Mucosa of descending colon (tissue), 3 donors: ENCODE measurements around the gene SDR9C7. TPM values are rescaled to one million over a fixed set of nuclear protein-coding genes. Genes with fewer than 3 reads are reported as not detected.
A peak's percentile ranks its signal among the peaks of the same experiment; 100 is the strongest.
"Not testable (repeated sequence)": the region's sequence is repeated elsewhere in the genome, so short reads cannot be mapped to it uniquely, and the experiment has no call there.

Experiments
- ATAC-seq: fragments of 200-7000 bp; cut with Tn5 transposase; one replicate; pipeline ENCODE4 v1.9.1; 2020; ENCODE audit warnings: mild to moderate bottlenecking, moderate library complexity
- DNase-seq, 3 donors: peaks; one replicate each; pipeline ENCODE4 v3.0.0-alpha.2; 2020
- H3K36me3 ChIP-seq: fragments of 200-600 bp; one replicate; pipeline ENCODE4 v1.8.0; 2021; ENCODE audit warnings: low read depth, mild to moderate bottlenecking
- H3K4me1 ChIP-seq: fragments of 200-600 bp; one replicate; pipeline ENCODE4 v1.8.0; 2021; ENCODE audit warnings: low read depth, mild to moderate bottlenecking
- H3K4me3 ChIP-seq: fragments of 200-600 bp; one replicate; pipeline ENCODE4 v1.8.0; 2021; ENCODE audit warnings: mild to moderate bottlenecking
- H3K9me3 ChIP-seq: fragments of 200-600 bp; one replicate; pipeline ENCODE4 v1.8.0; 2021; ENCODE audit warnings: mild to moderate bottlenecking
- CTCF ChIP-seq: fragments of 200-600 bp; IDR thresholded peaks from one replicate; pipeline ENCODE4 v1.8.0; 2022; ENCODE audit warnings: antibody characterized with exemption, mild to moderate bottlenecking
- intact Hi-C, 2 donors: fragments of 100-400 bp; cut with DNase I in 1 of 2; cut with micrococcal nuclease in 1 of 2; formaldehyde crosslinking; loops; one replicate each; pipeline versions ENCODE4 v1.11.0 to v1.11.1; 2022; cut with DNase I, micrococcal nuclease
- total RNA-seq, 3 donors: library from RNA; stranded (reverse); fragmentation: NEBNext Ultra II Directional in 2 of 3; extraction: Animal tissue kit (Norgen Biotek cat#: 25700) in 2 of 3; gene quantifications; one replicate each; pipeline versions ENCODE4 v1.2.1 to v1.2.4, GENCODE V29; 2021 to 2023
- donor health status: DM: no; HTN: no; CAD: no; lungs with moderate emphysema.
- donor health status: DM: no; HTN: no; CAD: no.
- donor health status: DM: no; HTN: yes; CAD: no.

SDR9C7 gene
- total RNA-seq, 3 donors from 2014 or later, result not detected

GRCh38 chr12:56978397-56979138 is 44.4 kb upstream of the SDR9C7 start:
- no peaks in the 10 kb centered on the region for H3K36me3 ChIP-seq
- ATAC-seq (no peak), DNase-seq (no peak)
- TF ChIP-seq CTCF, result no peak
- no peaks in the 10 kb centered on the region for H3K9me3 ChIP-seq
- intact Hi-C loops, result no loop called here
- no peaks in the 10 kb centered on the region for H3K4me1 ChIP-seq
- H3K4me3 ChIP-seq, result no peak overlapping the region

- intact Hi-C loops, H3K4me1 ChIP-seq: not testable (repeated sequence)
Observed at GRCh38 chr12:56977361-56977760, 43.2 kb upstream of the SDR9C7 start.

GRCh38 chr12:56974224-56974623 is 40.0 kb upstream of the SDR9C7 start:
- H3K9me3 ChIP-seq, H3K4me3 ChIP-seq, H3K36me3 ChIP-seq, H3K4me1 ChIP-seq, ATAC-seq, intact Hi-C loops, DNase-seq: not testable (repeated sequence)

More at GRCh38 chr12:56977361-56977760, 43.2 kb upstream of the SDR9C7 start:
- H3K36me3 ChIP-seq, DNase-seq, H3K9me3 ChIP-seq, ATAC-seq, H3K4me3 ChIP-seq: not testable (repeated sequence)

- H3K36me3 ChIP-seq, H3K4me1 ChIP-seq, DNase-seq, H3K9me3 ChIP-seq, ATAC-seq, H3K4me3 ChIP-seq, intact Hi-C loops: not testable (repeated sequence)
Observed at GRCh38 chr12:56968910-56969309, 34.7 kb upstream of the SDR9C7 start.

GRCh38 chr12:56965997-56966642 is 31.9 kb upstream of the SDR9C7 start:
- H3K4me3 ChIP-seq, ATAC-seq, H3K4me1 ChIP-seq, H3K36me3 ChIP-seq, intact Hi-C loops, H3K9me3 ChIP-seq: not testable (repeated sequence)
- peak in 1 of 3 donors; percentile 28 for DNase-seq

GRCh38 chr12:56965124-56965523 is 30.9 kb upstream of the SDR9C7 start:
- DNase-seq, ATAC-seq, H3K36me3 ChIP-seq, H3K9me3 ChIP-seq, H3K4me3 ChIP-seq, intact Hi-C loops, H3K4me1 ChIP-seq: not testable (repeated sequence)

- H3K9me3 ChIP-seq, ATAC-seq, H3K4me1 ChIP-seq, intact Hi-C loops, DNase-seq, H3K4me3 ChIP-seq, H3K36me3 ChIP-seq: not testable (repeated sequence)
Observed at GRCh38 chr12:56963557-56963956, 29.3 kb upstream of the SDR9C7 start.

- DNase-seq, H3K9me3 ChIP-seq: not testable (repeated sequence)
Observed at GRCh38 chr12:56962247-56962646, 28.0 kb upstream of the SDR9C7 start.

GRCh38 chr12:56958422-56958821 is 24.2 kb upstream of the SDR9C7 start:
- no peak for TF ChIP-seq CTCF
- no peaks in the 10 kb centered on the region for H3K36me3 ChIP-seq

More at GRCh38 chr12:56962247-56962646, 28.0 kb upstream of the SDR9C7 start:
- H3K36me3 ChIP-seq, H3K4me3 ChIP-seq, ATAC-seq, H3K4me1 ChIP-seq, intact Hi-C loops: not testable (repeated sequence)

More at GRCh38 chr12:56958422-56958821, 24.2 kb upstream of the SDR9C7 start:
- H3K4me1 ChIP-seq, result no peaks in the 10 kb centered on the region
- intact Hi-C loops, result no loop called here
- H3K4me3 ChIP-seq, result no peak overlapping the region
- no peak for DNase-seq
- H3K9me3 ChIP-seq, result peaks cover 9% of the 10 kb centered on the region
- ATAC-seq, result no peak
